HG03139 (cell line): Measurements from ENCODE around the gene SMOC2.

Experiments used
- ATAC-seq: cut with Tn5 transposase; IDR thresholded peaks from one replicate; pipeline ENCODE4 v1.9.1; 2021; ENCODE audit not compliant: unreplicated experiment

SMOC2 gene

GRCh38 chr6:168475188-168476013, 34.4 kb downstream of the SMOC2 start:
- ATAC-seq, result no peak

- no peak for ATAC-seq
These were observed 38.4 kb downstream of the SMOC2 start for GRCh38 chr6:168479421-168479820.

- ATAC-seq, result no peak
These were observed 39.5 kb downstream of the SMOC2 start for GRCh38 chr6:168480481-168480880.

GRCh38 chr6:168485818-168486217, 44.8 kb downstream of the SMOC2 start:
- no peak for ATAC-seq

GRCh38 chr6:168490757-168491156, 49.8 kb downstream of the SMOC2 start:
- no peak for ATAC-seq

GRCh38 chr6:168493976-168494375, 53.0 kb downstream of the SMOC2 start:
- ATAC-seq, result no peak

DNA sequence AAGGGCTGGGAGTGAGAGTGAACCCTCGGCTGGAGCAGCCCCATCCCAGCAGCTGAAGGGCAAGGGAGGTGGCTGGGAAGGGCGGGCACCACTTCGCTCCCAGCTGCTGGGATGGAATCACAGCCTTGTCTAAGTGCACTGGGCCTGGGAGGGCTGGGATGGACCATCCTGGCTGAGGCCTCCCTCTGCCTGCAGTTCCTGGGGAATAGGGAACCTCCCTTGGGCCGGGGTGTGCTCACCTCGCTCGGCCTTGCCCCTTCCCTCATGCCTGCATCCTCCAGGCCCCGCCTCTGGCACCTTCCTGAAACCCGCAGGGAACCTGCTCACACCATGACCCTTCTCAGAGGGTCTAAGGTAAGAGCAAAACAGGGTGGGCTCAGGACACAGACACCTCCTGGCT, 53.7 kb downstream of the SMOC2 start:
- no peak for ATAC-seq

DNA sequence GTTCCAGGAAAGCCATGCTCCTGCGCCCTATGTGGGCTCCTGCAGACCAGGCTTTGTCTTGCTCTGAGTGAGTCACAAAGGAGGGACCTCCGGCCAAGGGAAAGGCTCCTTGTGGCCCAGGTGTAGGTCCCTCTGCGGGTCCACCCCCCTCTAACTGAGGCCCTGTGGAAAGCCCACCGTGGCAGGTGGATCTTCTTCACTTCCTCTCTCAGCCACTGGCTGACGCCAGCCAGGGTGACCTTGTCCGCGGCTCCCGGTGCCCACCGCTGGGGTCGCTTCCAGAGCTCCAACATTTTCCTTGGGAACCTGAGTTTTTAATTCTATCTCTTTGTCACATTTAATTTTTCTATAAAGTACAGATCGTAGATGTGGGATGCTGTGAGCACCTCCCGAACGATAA, 54.1 kb downstream of the SMOC2 start:
- no peak for ATAC-seq

DNA sequence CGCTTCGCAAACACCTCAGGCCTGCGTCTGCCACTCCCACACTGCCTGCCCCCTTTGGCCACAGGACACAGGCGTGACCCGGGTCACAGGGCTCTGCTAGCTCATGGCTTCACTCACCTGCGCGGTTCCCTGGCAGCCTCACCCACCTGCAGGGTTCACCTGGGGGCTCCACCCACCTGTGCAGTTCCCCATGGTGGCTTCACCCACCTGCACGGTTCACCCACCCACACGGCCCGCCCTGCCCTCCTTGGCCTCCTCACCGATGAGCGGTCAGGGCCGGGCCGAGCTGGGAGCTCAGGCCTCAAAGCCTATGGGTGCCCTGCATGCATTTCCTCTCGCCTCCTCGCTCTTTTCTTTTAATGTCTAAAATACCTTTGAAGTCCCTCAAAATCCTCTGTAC, 54.7 kb downstream of the SMOC2 start:
- ATAC-seq, result no peak

DNA sequence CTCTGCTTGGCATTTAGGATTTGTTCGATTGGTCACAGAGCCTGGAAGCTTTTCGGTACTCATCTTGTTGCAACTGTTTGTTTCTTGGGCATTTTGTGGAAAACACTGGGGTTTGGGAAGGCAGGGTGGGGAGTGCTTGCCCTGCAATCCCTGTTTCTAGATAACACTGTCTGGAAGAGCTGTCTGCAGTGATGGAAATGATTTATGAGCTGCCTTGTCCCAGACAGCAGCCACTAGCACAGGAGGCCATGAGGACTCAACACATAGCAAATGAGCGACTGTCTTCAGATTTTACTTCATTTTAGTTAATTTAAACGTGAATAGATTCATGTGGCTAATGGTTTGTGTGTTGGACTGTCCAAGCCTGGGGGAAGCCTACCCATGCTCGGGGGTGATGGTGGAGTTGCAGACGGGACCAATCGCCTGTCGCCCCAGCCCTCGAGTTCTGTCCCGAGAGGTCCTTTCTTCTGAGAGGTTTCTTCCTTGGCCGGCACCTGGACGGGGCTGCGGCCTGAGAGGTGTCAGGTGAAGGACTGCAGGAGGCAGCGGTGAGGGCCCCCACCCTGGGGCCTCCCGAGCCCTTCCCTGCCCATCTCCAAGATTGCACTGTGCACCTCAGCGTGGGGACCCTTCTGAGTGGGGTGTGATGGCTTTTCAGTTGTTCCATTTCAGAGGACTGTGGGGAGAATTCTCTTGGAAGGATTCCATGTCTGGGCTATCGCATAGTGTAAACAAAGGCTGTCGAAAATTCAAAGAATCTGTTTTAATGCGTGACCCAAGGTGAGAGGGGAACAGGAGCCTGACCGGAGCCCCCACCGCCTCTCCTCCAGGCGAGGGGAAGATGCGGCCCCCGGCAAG, 55.4 kb downstream of the SMOC2 start:
- no peak for ATAC-seq

GRCh38 chr6:168496997-168497331, 56.0 kb downstream of the SMOC2 start:
- no peak for ATAC-seq

DNA sequence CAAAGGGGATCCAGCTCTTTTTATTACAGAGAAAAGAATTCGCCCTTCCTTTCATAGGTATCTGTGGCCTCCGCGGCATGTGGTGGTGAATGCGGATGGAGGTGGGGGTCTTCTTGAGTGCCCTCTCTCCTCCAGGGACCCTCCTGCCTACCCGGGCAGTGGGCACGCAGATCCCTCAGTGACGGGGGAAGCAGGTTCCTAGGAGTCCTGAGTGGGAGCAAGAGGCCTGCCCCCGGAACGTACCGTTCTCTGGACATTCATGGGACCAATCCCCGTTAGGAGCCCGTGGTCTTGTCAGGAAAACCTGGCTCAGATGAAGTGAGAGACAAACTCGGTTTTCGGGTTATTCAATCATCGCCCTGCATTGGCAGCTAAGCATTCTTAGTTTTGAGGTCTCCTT, 56.4 kb downstream of the SMOC2 start:
- no peak for ATAC-seq

DNA sequence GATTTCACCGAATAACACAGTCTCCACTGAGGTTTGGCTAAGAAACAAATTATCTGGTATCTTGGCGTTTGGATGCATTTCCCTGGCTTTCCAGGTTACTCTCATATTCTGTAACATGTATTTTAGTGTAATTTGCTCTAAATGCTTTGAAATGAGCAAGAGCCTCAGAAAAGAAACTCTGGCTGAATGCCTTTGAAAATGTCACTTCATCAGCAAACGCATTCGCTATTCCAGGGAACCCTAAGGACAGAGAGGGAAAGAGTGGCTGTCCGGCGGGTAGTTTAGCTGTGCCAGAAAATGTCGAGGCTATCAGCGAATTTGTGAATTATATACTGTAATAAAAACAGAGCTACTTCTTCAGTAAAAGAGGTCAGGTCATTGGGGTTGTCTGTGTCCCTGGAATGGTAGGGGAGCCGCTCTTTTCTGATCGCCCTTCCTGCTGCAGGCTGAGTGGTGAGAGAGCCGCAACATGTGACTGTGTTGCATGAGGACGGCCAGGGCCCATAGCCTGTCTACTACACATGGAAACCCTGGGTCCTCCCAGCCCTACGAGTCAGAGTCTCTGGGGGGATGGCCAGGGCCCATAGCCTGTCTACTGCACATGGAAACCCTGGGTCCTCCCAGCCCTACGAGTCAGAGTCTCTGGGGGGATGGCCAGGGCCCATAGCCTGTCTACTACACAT, 57.3 kb downstream of the SMOC2 start:
- ATAC-seq, result no peak

GRCh38 chr6:168499045-168499650, 58.2 kb downstream of the SMOC2 start:
- ATAC-seq, result no peak

DNA sequence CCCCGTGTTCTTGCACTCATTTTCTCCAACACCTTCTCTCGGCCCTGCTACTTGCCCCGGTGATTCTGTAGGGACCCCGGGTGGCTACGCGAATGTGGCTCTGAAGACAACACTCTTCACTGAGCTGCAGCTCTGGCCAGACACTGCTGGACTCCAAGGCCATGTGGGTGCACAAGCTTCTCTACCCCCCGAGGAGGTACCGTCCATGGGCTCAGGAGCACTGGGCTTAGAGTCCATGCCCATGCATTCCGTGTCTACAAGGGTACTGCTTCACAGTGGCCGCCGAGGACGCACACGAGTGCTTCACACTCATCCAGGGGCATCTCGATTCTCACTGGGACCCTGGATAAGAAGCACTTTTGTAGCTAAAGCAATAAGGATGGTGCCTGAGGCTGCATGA, 59.5 kb downstream of the SMOC2 start:
- no peak for ATAC-seq

GRCh38 chr6:168501561-168501960, 60.6 kb downstream of the SMOC2 start:
- no peak for ATAC-seq

- ATAC-seq, result no peak
These were observed 63.4 kb downstream of the SMOC2 start for GRCh38 chr6:168504366-168504765.

- no peak for ATAC-seq
These were observed 65.5 kb downstream of the SMOC2 start for GRCh38 chr6:168506460-168506859.

DNA sequence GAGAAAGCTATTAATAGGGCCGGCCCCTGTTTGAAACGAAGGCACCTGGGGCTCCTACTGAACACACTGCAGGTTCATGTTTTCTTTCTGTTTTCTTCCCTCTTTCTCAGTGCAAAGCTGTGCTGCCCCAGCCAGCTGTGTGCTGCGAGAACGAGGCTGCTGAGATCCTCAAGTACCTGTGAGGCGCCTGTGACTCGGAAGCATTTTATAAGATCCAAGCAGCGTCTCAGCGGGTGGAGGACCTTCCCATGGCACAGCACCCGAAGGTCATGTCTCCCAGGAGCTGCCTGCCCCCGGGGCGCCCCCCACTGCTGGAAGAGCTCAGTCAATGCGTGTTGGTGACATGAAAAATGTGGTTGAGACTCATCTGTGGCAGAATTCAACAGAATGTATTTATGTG, 66.3 kb downstream of the SMOC2 start:
- no peak for ATAC-seq

- ATAC-seq, result no peak
These were observed 66.7 kb downstream of the SMOC2 start for GRCh38 chr6:168507730-168508129.

DNA sequence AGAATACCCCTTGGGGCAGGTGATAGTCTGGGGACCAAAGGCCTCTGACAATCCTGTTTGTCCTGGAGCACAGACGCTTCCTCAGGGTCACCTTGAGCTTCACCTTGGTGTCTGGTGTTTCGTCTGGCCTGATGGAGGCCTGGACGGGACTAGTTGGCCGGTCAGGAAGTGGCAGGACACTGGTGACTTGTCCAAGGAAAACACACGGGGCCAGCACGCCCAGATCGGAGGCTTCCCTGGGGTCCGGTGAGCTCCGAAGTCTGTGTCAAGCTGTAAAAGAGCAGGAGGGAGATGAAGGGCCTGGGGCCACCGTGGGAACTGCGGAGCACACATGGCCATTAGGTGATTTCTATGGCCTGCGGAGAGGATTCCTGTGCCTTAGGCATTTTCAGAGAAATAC, 67.9 kb downstream of the SMOC2 start:
- no peak for ATAC-seq
